Karpas-422 (cell line): ENCODE measurements around the gene LRCH1. TPM values are rescaled to one million over a fixed set of nuclear protein-coding genes. Genes with fewer than 3 reads are reported as not detected.

Source experiments
- DNase-seq: peaks from one replicate; pipeline ENCODE4 v3.0.0-alpha.2; 2015
- H2AFZ ChIP-seq: fragments of 200-600 bp; sonication (generic); 2 replicates; pipeline ENCODE4 v1.6.1; 2014; ENCODE audit warnings: antibody characterized with exemption, low read length, mixed read lengths
- H3K27ac ChIP-seq: fragments of 200-600 bp; sonication (generic); 2 replicates; pipeline ENCODE4 v1.5.1; 2014; ENCODE audit warnings: mild to moderate bottlenecking, low read length, moderate library complexity
- H3K27me3 ChIP-seq: fragments of 200-600 bp; sonication (generic); 2 replicates; pipeline ENCODE4 v1.6.1; 2014; ENCODE audit warnings: low read length, mixed read lengths
- H3K36me3 ChIP-seq: fragments of 200-600 bp; sonication (generic); 2 replicates; pipeline ENCODE4 v1.6.1; 2014; ENCODE audit warnings: low read length, mixed read lengths; ENCODE audit not compliant: insufficient read depth
- H3K4me1 ChIP-seq: fragments of 200-600 bp; sonication (generic); 2 replicates; pipeline ENCODE4 v1.6.1; 2014; ENCODE audit warnings: mild to moderate bottlenecking, low read length, mixed read lengths
- H3K4me2 ChIP-seq: fragments of 200-600 bp; sonication (generic); 2 replicates; pipeline ENCODE4 v1.6.1; 2014; ENCODE audit warnings: low read length, low read depth, mild to moderate bottlenecking; ENCODE audit not compliant: poor library complexity, severe bottlenecking
- H3K4me3 ChIP-seq: fragments of 200-600 bp; sonication (generic); 2 replicates; pipeline ENCODE4 v1.5.1; 2014; ENCODE audit warnings: mild to moderate bottlenecking, antibody characterized with exemption, low read length, mixed read lengths
- H3K79me2 ChIP-seq: fragments of 200-600 bp; sonication (generic); 2 replicates; pipeline ENCODE4 v1.6.1; 2014; ENCODE audit warnings: mild to moderate bottlenecking, low read length, mixed read lengths
- H3K9ac ChIP-seq: fragments of 200-600 bp; sonication (generic); 2 replicates; pipeline ENCODE4 v1.6.0; 2014; ENCODE audit warnings: low read length
- H3K9me2 ChIP-seq: fragments of 200-600 bp; sonication (generic), shearing (Covaris generic); replicated peaks from 2 replicates; pipeline ENCODE4 v1.6.0; 2014; ENCODE audit warnings: mild to moderate bottlenecking, low read length, moderate library complexity; ENCODE audit not compliant: insufficient read depth
- H3K9me3 ChIP-seq: fragments of 300-700, 200-600 bp; sonication (generic); 2 replicates; pipeline ENCODE4 v1.6.1; 2014; ENCODE audit warnings: low read length, mixed read lengths
- H4K20me1 ChIP-seq: fragments of 200-600 bp; sonication (generic); 2 replicates; pipeline ENCODE4 v1.6.1; 2014; ENCODE audit warnings: mild to moderate bottlenecking, antibody characterized with exemption, low read length, low read depth; ENCODE audit not compliant: insufficient read depth
- total RNA-seq: library from RNA; depleted of rRNA; stranded (reverse); fragments of >200 nt; shearing (Covaris generic); gene quantifications from 2 replicates; pipeline ENCODE4 v1.2.3, GENCODE V29; 2014; ENCODE audit warnings: low replicate concordance

The LRCH1 gene
- total RNA-seq, 1 experiment from 2014 or later = 0.56 TPM

DNA sequence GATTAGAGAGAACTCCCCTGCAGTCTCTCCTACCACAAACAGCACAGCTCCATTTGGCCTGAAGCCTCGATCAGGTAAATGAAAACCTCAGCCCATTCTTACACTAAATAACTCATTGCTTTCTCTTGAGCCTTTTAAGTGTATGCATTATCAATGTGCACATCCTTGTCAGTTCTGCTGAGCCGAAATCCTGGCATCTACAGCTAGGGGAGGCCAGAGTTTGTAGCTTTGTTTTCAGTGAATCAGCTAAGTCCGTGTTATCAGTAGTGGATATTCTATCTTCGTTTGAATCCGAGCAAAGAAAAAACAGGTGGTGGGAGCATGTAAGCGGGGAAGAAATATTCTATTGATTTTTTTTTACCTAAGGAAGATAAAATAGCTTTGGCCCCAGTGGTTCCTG is 159.6 kb downstream of the LRCH1 start:
- Histone ChIP-seq H3K36me3 (no peaks in the 10 kb centered on the region), H3K4me3 (no peak overlapping the region), H4K20me1 (no peaks in the 10 kb centered on the region), H3K9ac (no peak overlapping the region), H2AFZ (no peak overlapping the region), H3K9me3 (no peaks in the 10 kb centered on the region), H3K27ac (no peak overlapping the region), H3K4me2 (no peak overlapping the region), H3K27me3 (no peaks in the 10 kb centered on the region), H3K4me1 (no peaks in the 10 kb centered on the region), H3K79me2 (no peaks in the 10 kb centered on the region), H3K9me2 (no peaks in the 10 kb centered on the region)
- no peak for DNase-seq

DNA sequence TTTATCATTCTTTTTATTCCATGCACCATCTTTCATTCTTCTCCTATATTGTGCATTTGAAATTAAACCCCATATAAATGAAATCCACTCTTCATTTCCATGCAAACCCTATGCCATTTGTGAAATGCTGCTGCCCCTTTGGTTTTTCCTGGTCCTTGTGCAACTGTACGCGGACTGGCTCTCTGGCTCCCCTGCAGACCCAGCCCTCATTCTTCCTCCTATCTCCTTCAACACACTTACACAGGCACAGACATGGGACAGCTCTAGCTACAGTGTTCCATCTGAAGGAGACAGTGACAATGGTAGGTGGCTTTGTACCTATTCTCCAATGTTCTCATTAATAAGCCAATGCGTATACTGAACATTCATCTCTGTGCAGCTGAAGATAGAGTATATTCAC is 162.4 kb downstream of the LRCH1 start:
- no peak overlapping the region for H3K4me2 ChIP-seq
- H3K4me1 ChIP-seq = no peaks in the 10 kb centered on the region
- no peak overlapping the region for H3K4me3 ChIP-seq
- H3K9ac ChIP-seq = no peak overlapping the region
- no peaks in the 10 kb centered on the region for H3K27me3 ChIP-seq
- no peak for DNase-seq
- no peak overlapping the region for H2AFZ ChIP-seq
- H3K9me3 ChIP-seq = no peaks in the 10 kb centered on the region
- H3K27ac ChIP-seq = no peak overlapping the region
- H3K36me3 ChIP-seq = no peaks in the 10 kb centered on the region
- H3K79me2 ChIP-seq = no peaks in the 10 kb centered on the region
- no peaks in the 10 kb centered on the region for H4K20me1 ChIP-seq
- H3K9me2 ChIP-seq = no peaks in the 10 kb centered on the region

DNA sequence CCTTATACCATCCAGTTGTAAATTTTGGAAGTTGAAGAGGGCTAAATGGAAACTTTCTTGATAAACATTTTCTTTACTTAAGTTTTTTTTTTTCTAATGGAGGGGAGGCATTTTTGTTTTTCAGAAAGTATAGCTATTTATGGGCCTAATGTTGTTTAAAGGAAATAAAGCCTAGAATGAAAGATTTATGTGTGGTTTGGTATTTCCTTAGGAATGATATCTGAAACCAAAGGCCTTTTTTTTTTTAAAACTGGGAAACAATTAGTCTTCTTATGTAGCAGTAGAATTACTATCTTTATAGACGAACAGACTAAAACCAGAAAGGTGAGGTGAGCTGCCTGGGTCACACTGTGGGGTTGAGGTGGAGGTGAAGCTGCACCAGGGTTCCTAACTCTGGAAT is 163.9 kb downstream of the LRCH1 start:
- H3K27me3 ChIP-seq = no peaks in the 10 kb centered on the region
- no peaks in the 10 kb centered on the region for H3K79me2 ChIP-seq
- H3K9me2 ChIP-seq = no peaks in the 10 kb centered on the region
- no peaks in the 10 kb centered on the region for H3K4me1 ChIP-seq
- no peaks in the 10 kb centered on the region for H4K20me1 ChIP-seq
- H2AFZ ChIP-seq = no peak overlapping the region
- no peak overlapping the region for H3K27ac ChIP-seq
- DNase-seq = no peak
- no peaks in the 10 kb centered on the region for H3K36me3 ChIP-seq
- no peak overlapping the region for H3K4me2 ChIP-seq
- no peak overlapping the region for H3K9ac ChIP-seq
- H3K4me3 ChIP-seq = no peak overlapping the region
- no peaks in the 10 kb centered on the region for H3K9me3 ChIP-seq

DNA sequence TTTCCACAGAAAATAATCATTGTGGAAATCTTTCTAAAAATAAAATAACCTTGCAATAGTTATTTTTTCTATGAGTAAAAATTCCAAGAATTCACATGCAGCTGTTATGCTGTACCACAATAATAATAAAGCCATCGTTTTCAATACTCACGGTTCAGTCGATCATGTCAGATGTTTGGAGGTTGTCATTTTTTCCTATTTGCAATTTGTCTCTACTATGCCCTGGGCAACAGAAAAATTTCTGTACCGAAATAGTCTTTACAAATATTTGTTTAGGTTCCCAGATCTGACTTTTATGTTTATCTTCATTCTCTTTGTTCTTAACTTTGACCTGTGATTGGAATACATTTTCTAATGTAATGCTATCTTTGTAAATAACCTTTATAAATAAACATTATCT is 164.3 kb downstream of the LRCH1 start:
- Histone ChIP-seq H3K27ac (no peak overlapping the region), H3K79me2 (no peaks in the 10 kb centered on the region), H3K4me3 (no peak overlapping the region), H4K20me1 (no peaks in the 10 kb centered on the region), H3K9me3 (no peaks in the 10 kb centered on the region), H3K4me1 (no peaks in the 10 kb centered on the region), H3K36me3 (no peaks in the 10 kb centered on the region), H3K4me2 (no peak overlapping the region), H3K9ac (no peak overlapping the region), H2AFZ (no peak overlapping the region), H3K9me2 (no peaks in the 10 kb centered on the region), H3K27me3 (no peaks in the 10 kb centered on the region)
- DNase-seq = no peak

DNA sequence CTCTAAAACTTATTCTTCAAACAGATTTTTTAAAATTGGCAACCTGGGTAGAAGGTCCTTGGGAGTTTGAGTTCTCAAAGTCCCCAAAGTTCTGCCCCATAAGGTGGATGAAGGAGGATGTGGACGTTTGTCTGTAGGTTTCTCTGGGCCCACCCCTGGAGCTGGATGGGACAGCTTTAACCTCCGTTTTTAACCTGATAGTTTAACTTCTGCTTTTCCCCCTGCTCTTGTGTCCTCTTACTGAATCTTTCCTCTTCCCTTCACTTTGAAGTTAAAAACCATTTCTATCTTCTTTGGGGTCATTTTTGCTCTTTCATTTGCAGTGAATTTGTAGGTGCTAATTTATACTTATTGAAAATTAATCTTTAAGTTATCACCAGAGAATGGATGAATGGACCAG is 164.9 kb downstream of the LRCH1 start:
- no peaks in the 10 kb centered on the region for H3K27me3 ChIP-seq
- no peaks in the 10 kb centered on the region for H3K9me3 ChIP-seq
- no peaks in the 10 kb centered on the region for H3K4me1 ChIP-seq
- no peak overlapping the region for H3K4me3 ChIP-seq
- no peak overlapping the region for H3K4me2 ChIP-seq
- H3K79me2 ChIP-seq = no peaks in the 10 kb centered on the region
- H4K20me1 ChIP-seq = no peaks in the 10 kb centered on the region
- DNase-seq = no peak
- H3K9ac ChIP-seq = no peak overlapping the region
- no peak overlapping the region for H2AFZ ChIP-seq
- no peaks in the 10 kb centered on the region for H3K9me2 ChIP-seq
- H3K36me3 ChIP-seq = no peaks in the 10 kb centered on the region
- no peak overlapping the region for H3K27ac ChIP-seq

DNA sequence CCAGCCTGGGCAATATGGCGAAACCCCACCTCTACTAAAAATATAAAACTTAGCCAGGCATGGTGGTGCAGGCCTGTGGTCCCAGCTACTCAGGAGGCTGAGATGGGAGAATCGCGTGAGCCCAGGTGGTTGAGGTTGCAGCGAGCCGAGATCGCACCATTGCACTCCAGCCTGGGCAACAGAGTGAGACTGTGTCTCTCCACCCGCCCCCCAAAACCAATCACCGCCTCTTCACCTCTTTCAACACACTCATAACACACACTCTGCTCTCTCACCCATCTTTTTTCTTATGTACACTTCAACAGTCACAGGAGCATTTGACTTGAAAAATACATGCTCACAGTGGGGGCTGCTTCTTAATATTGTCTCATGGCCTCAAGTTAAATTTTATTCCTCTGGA is 167.2 kb downstream of the LRCH1 start:
- no peaks in the 10 kb centered on the region for H3K4me1 ChIP-seq
- no peak overlapping the region for H3K4me2 ChIP-seq
- no peak overlapping the region for H3K27ac ChIP-seq
- no peak overlapping the region for H3K4me3 ChIP-seq
- no peaks in the 10 kb centered on the region for H3K79me2 ChIP-seq
- H4K20me1 ChIP-seq = no peaks in the 10 kb centered on the region
- no peaks in the 10 kb centered on the region for H3K9me2 ChIP-seq
- H3K27me3 ChIP-seq = no peaks in the 10 kb centered on the region
- no peaks in the 10 kb centered on the region for H3K9me3 ChIP-seq
- DNase-seq = peak; percentile 29
- H3K9ac ChIP-seq = no peak overlapping the region
- H3K36me3 ChIP-seq = no peaks in the 10 kb centered on the region
- H2AFZ ChIP-seq = no peak overlapping the region

DNA sequence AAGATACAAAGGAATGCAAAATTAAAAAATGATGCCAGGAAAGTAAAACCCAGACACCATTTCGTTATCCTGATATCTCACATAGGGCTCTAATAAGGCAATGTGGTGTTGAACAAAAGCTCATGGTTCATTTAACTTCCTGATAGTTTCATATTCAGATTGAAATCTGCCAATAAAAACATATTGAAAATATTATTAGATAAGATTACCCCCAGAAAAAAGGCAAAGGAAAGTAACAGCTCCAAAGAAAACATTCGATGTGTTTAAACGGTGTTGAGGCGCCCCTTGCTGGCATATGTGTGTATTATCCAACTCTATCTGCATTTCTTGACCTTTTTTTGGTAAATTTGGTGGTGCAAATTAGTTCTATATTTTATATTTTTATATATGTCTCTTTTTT is 168.1 kb downstream of the LRCH1 start:
- peak; percentile 77 for DNase-seq
- H3K27me3 ChIP-seq = no peaks in the 10 kb centered on the region
- no peak overlapping the region for H2AFZ ChIP-seq
- no peaks in the 10 kb centered on the region for H3K36me3 ChIP-seq
- no peaks in the 10 kb centered on the region for H3K9me2 ChIP-seq
- H4K20me1 ChIP-seq = no peaks in the 10 kb centered on the region
- no peaks in the 10 kb centered on the region for H3K4me1 ChIP-seq
- no peak overlapping the region for H3K9ac ChIP-seq
- H3K4me2 ChIP-seq = no peak overlapping the region
- no peak overlapping the region for H3K4me3 ChIP-seq
- no peaks in the 10 kb centered on the region for H3K79me2 ChIP-seq
- H3K27ac ChIP-seq = no peak overlapping the region
- H3K9me3 ChIP-seq = no peaks in the 10 kb centered on the region

DNA sequence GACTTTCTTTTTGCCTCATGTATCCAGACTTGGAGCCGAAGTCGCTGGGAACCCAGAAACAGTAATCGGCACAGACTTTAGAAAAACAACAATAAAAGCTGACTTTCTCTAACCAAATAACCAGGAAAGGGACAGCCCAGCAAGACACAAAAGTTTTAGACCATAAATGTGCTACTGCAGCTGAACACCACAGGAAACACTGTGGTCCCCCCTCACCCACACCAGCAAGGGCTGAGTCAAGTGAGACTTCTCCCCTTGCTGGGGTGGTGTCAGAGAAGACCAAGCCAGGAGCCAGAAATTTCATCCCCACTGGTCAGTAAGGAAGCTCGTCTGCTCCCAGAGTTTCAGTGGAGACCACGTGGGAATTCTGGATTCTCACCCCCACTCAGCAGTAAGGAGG is 173.4 kb downstream of the LRCH1 start:
- Histone ChIP-seq H3K9me3 (no peaks in the 10 kb centered on the region), H3K4me2 (no peak overlapping the region), H4K20me1 (no peaks in the 10 kb centered on the region), H3K9me2 (no peaks in the 10 kb centered on the region), H3K27ac (no peak overlapping the region), H3K36me3 (no peaks in the 10 kb centered on the region), H3K27me3 (no peaks in the 10 kb centered on the region), H3K9ac (no peak overlapping the region), H3K4me3 (no peak overlapping the region), H3K79me2 (no peaks in the 10 kb centered on the region), H2AFZ (no peak overlapping the region), H3K4me1 (no peaks in the 10 kb centered on the region)
- no peak for DNase-seq

DNA sequence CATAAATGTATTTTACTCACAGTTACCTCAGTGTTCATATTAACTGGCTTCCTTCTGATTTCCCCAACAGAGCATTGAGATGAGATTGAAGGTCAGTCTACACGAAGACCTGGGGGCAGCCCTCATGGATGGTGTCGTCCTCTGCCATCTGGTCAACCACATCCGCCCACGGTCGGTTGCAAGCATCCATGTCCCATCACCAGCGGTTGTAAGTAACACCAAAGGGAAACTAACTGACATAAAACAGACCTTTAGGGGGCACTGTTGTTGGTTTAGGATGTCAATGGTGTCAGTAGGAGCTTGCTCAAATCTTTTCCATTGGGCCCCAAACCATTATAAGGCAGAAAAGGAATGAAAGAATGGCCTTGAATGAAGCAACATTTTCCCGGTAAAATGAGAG is 175.8 kb downstream of the LRCH1 start:
- Histone ChIP-seq H3K36me3 (no peaks in the 10 kb centered on the region), H3K9ac (no peak overlapping the region), H2AFZ (no peak overlapping the region), H3K4me1 (no peaks in the 10 kb centered on the region), H3K9me3 (no peaks in the 10 kb centered on the region), H3K4me3 (no peak overlapping the region), H3K4me2 (no peak overlapping the region), H3K9me2 (no peaks in the 10 kb centered on the region), H3K27ac (no peak overlapping the region), H3K79me2 (no peaks in the 10 kb centered on the region), H4K20me1 (no peaks in the 10 kb centered on the region), H3K27me3 (no peaks in the 10 kb centered on the region)
- DNase-seq = peak; percentile 66
